GM12872 (cell line): ENCODE measurements around the gene RETREG3.

Source experiments
- TF ChIP-seq, protein P1 (sequence below): IDR thresholded peaks from 3 replicates; pipeline ENCODE4 v1.5.1; 2011; ENCODE audit warnings: low read depth, mild to moderate bottlenecking, low read length, moderate library complexity; ENCODE audit not compliant: insufficient read depth

The RETREG3 gene

DNA sequence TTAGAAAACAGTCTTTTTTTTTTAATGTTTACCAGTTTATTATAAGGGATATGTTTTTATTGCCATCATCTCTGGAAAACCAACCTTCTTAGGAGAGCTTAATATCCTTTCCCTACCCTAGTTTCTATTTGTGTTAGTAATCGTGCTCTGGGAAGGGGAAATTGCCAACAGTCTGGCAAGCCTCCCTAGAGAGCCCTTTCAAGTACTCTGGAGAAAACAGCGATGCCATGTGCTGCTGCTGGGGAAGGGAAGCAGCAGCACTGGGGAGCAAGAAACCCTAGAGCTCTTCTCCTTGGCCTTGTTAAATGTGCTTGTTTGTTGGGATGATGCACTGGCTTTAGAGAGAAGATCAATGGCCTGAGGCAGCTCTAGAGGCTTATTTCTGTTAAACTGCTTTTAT lies 10.3 kb downstream of the RETREG3 start:
- TF ChIP-seq, protein P1, sequence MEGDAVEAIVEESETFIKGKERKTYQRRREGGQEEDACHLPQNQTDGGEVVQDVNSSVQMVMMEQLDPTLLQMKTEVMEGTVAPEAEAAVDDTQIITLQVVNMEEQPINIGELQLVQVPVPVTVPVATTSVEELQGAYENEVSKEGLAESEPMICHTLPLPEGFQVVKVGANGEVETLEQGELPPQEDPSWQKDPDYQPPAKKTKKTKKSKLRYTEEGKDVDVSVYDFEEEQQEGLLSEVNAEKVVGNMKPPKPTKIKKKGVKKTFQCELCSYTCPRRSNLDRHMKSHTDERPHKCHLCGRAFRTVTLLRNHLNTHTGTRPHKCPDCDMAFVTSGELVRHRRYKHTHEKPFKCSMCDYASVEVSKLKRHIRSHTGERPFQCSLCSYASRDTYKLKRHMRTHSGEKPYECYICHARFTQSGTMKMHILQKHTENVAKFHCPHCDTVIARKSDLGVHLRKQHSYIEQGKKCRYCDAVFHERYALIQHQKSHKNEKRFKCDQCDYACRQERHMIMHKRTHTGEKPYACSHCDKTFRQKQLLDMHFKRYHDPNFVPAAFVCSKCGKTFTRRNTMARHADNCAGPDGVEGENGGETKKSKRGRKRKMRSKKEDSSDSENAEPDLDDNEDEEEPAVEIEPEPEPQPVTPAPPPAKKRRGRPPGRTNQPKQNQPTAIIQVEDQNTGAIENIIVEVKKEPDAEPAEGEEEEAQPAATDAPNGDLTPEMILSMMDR = no peak

DNA sequence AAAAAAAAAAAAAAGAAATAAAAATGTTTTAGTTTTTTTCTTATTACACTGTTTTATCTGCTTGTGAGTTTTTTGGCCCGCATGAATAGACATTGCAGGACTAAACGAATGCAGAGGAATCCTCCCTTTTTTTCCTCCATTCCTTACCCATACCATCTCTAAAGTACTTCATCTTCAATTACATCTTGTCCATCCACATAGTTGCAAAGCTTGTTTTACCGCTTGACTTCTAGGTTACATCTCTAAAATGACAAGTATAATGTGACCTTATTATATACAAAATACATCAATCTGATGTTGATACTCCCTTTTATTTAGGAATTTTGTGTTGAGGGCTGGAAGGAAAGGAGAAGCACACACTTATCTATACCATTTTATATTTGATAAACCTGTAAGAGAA lies 12.8 kb downstream of the RETREG3 start:
- TF ChIP-seq, protein P1 = no peak

DNA sequence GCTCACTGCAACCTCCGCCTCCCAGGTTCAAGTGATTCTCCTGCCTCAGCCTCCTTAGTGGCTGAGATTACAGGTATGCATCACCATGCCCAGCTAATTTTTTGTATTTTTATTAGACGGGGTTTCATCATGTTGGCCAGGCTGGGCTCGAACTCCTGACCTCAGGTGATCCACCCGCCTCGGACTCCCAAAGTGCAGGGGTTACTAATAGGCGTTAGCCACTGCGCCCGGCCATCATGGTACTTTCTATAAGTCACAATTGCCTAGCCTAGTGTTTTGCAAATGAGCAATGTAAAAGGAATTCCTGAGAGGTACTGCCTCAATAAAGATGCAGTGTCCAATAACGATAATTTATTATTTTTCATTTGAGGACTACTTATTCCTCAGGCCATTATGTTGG lies 17.8 kb downstream of the RETREG3 start:
- TF ChIP-seq, protein P1 = no peak

DNA sequence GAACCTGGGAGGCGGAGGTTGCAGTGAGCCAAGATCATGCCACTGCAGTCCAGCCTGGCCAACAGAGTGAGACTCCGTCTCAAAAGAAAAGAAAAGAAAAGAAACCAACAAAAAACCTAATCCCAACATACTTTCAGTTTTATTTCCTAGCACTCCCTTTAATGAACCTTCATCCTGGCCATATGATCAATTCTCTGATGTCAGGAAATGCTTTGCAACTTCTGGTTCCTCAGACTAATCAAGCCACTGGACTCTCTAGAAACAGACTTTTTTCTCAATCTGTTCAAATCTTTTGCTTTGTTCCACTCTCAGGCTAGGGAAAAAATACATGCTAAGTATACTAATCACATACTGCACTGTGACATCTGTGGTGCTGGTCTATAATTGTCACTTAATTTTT lies 18.3 kb downstream of the RETREG3 start:
- TF ChIP-seq, protein P1 = no peak

DNA sequence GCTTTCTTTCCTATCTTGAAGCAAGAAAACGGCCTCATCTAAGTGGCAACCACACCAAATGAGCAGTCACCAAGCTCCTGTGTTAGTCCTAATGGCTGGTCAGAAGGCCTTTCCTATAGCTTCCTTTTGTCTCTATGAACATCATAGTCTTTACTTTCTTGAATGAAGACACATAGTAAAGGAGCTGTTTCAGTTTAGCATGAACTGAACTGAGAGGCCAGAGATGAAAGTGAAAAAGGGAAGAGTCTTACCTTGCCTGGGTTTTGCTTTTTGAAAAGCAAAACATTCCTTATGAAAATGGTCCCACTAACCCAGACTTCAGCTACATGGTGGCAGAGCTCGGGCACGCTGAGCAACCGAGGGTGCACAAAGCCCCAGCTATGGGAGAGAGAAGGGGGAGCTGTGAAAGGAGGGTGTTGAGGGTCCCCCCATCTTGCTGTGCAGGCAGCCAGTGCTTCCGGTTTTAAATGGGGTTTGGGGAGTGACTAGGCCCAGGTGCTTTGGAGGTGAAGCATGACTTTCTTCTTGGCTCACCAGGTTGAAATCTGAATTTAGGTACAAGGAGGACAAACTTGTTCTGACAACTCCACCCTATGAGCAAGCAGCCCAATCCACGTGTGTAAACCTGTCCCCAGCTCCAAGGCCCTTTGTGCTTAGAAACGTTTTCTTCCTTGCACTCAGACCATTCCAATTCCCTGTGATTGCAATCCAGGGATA lies 22.5 kb downstream of the RETREG3 start:
- TF ChIP-seq, protein P1 = no peak

DNA sequence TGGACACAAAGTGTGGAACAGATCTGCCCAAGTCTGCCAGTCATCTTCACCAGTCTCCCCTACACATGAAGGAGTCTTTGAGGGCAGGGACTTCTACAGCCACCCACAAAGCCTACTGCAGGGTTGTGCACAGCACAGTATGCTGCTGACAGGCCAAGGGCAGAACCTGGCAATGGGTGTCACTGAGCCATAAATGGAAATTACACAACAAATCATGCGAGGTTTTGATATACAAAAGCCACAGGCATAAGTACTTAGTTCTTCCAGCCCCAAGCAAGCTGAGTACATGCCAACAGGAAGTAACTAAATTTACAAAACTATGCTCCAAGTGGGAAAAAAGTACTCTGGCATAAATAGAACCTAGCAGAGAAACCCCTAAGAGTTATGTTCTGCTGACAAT lies 23.8 kb downstream of the RETREG3 start:
- TF ChIP-seq, protein P1 = no peak

DNA sequence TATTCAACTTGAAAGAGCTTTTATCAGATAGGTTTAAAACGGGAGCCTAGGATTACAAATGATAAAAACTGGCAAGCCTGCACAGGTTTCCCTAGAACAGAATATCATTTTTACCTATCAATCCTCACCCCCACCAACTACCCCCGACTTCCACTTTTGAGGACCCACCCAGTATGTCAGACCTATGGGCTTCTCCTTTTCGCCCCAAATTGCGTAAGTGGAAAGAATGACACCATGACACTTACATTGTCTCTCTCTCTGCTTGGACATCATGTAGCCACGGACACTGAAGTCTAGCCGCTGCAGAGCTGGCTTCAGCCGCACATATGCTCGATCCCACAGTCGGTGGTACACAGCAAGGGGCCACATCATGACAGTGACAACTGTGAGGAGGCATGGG lies 24.3 kb downstream of the RETREG3 start:
- TF ChIP-seq, protein P1 = no peak

DNA sequence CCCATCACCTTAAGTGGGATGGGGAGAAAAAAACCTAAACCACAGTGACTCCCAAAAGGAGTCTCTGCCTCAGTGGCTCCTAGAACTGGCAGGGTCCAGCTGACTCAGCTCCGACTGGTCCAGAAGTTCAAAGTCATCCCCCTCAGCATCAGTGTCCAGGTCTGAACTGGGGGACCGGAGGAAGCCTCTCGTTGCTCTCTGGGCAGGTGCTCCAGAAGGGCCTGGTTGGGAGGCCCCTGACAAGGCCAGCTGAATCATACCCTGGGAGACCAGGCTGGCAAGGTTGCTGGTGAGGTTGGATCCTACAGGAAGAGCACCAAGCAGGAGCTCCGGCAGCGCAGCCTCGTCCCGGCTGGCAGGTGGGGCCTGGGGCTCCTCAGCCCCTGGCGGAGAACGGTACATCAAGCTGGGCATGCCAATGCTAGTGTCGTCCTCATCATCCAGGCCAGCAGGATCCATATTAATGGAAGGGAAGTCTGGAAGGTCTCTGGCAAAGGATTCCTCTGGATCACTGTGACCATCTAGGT lies 27.4 kb downstream of the RETREG3 start:
- TF ChIP-seq, protein P1 = no peak
